MM.1S (cell line): ENCODE results near the gene MGAT4C.

Experiments used
- DNase-seq: peaks from one replicate; pipeline ENCODE4 v3.0.0-alpha.2; 2015
- H2AFZ ChIP-seq: fragments of 300-600 bp; sonication (generic); 2 replicates; pipeline ENCODE4 v1.6.0; 2016; ENCODE audit warnings: antibody characterized with exemption, low read length
- H3F3A ChIP-seq: fragments of 300-600 bp; sonication (generic); 2 replicates; pipeline ENCODE4 v1.6.1; 2016; ENCODE audit warnings: mild to moderate bottlenecking, antibody characterized with exemption, low read length, moderate library complexity, mixed read lengths; ENCODE audit not compliant: insufficient read depth
- H3K27ac ChIP-seq: fragments of 300-600 bp; sonication (generic); 2 replicates; pipeline ENCODE4 v1.5.1; 2016; ENCODE audit warnings: mild to moderate bottlenecking, low read length
- H3K27me3 ChIP-seq: fragments of 300-600 bp; sonication (generic); replicated peaks from 2 replicates; pipeline ENCODE4 v1.6.0; 2016; ENCODE audit warnings: low read length; ENCODE audit not compliant: insufficient read depth
- H3K36me3 ChIP-seq: fragments of 300-600 bp; sonication (generic); replicated peaks from 2 replicates; pipeline ENCODE4 v1.6.1; 2016; ENCODE audit warnings: mild to moderate bottlenecking, low read length, mixed read lengths; ENCODE audit not compliant: insufficient read depth
- H3K4me1 ChIP-seq: fragments of 300-600 bp; sonication (generic); 2 replicates; pipeline ENCODE4 v1.6.1; 2016; ENCODE audit warnings: low read length, mixed read lengths
- H3K4me2 ChIP-seq: fragments of 300-600 bp; sonication (generic); 2 replicates; pipeline ENCODE4 v1.6.0; 2016; ENCODE audit warnings: low read depth, low read length
- H3K4me3 ChIP-seq: fragments of 300-600 bp; sonication (generic); 2 replicates; pipeline ENCODE4 v1.5.1; 2016; ENCODE audit warnings: low read length, mixed read lengths
- H3K79me2 ChIP-seq: fragments of 300-600 bp; sonication (generic); 2 replicates; pipeline ENCODE4 v1.6.1; 2016; ENCODE audit warnings: mixed run types, low read length, mixed read lengths
- H3K9ac ChIP-seq: fragments of 300-600 bp; sonication (generic); 2 replicates; pipeline ENCODE4 v1.6.1; 2016; ENCODE audit warnings: low read length, mixed read lengths
- H3K9me2 ChIP-seq: fragments of 300-600 bp; sonication (generic); replicated peaks from 2 replicates; pipeline ENCODE4 v1.6.1; 2016; ENCODE audit warnings: mild to moderate bottlenecking, low read length, mixed read lengths; ENCODE audit not compliant: insufficient read depth
- H3K9me3 ChIP-seq: fragments of 300-600 bp; sonication (generic); replicated peaks from 2 replicates; pipeline ENCODE4 v1.6.1; 2016; ENCODE audit warnings: mild to moderate bottlenecking, low read length, mixed read lengths; ENCODE audit not compliant: insufficient read depth
- H4K20me1 ChIP-seq: fragments of 300-600 bp; sonication (generic); 2 replicates; pipeline ENCODE4 v1.6.1; 2016; ENCODE audit warnings: mild to moderate bottlenecking, low read length, moderate library complexity, mixed read lengths; ENCODE audit not compliant: insufficient read depth
- CTCF ChIP-seq: fragments of 300-600 bp; sonication (generic); IDR thresholded peaks from 2 replicates; pipeline ENCODE4 v1.5.1; 2016; ENCODE audit warnings: antibody characterized with exemption, low read length, mixed read lengths
- EZH2 ChIP-seq: fragments of 300-600 bp; sonication (generic); optimal IDR thresholded peaks from 2 replicates; pipeline ENCODE3; 2017; ENCODE audit warnings: low read depth, mild to moderate bottlenecking, antibody characterized with exemption, low read length, mixed read lengths
- EZH2phosphoT487 ChIP-seq: fragments of 300-600 bp; sonication (generic); IDR thresholded peaks from 2 replicates; pipeline ENCODE4 v1.6.1; 2018; ENCODE audit warnings: antibody characterized with exemption, low read length

MGAT4C gene

GRCh38 chr12:86196465-86196864 lies 59.7 kb downstream of the MGAT4C start:
- Histone ChIP-seq H3K4me2 (no peak overlapping the region), H4K20me1 (no peaks in the 10 kb centered on the region), H3K9me2 (no peaks in the 10 kb centered on the region), H3K4me1 (no peaks in the 10 kb centered on the region), H3K27me3 (no peaks in the 10 kb centered on the region), H3K9me3 (no peaks in the 10 kb centered on the region), H3K27ac (no peak overlapping the region), H3F3A (no peaks in the 10 kb centered on the region), H3K79me2 (no peaks in the 10 kb centered on the region), H3K4me3 (no peak overlapping the region), H2AFZ (no peak overlapping the region), H3K36me3 (no peaks in the 10 kb centered on the region), H3K9ac (no peak overlapping the region)
- no peak for DNase-seq
- TF ChIP-seq CTCF (no peak), EZH2phosphoT487 (no peak), EZH2 (no peak)

GRCh38 chr12:86194721-86195120 lies 61.5 kb downstream of the MGAT4C start:
- H3K9me2 ChIP-seq = no peaks in the 10 kb centered on the region
- no peaks in the 10 kb centered on the region for H3K27me3 ChIP-seq
- H3K4me3 ChIP-seq = no peak overlapping the region
- H3K9ac ChIP-seq = no peak overlapping the region
- no peaks in the 10 kb centered on the region for H3F3A ChIP-seq
- H3K9me3 ChIP-seq = no peaks in the 10 kb centered on the region
- TF ChIP-seq EZH2 (no peak), CTCF (no peak), EZH2phosphoT487 (no peak)
- H3K36me3 ChIP-seq = no peaks in the 10 kb centered on the region
- H3K4me2 ChIP-seq = no peak overlapping the region
- no peaks in the 10 kb centered on the region for H3K4me1 ChIP-seq
- H2AFZ ChIP-seq = no peak overlapping the region
- H4K20me1 ChIP-seq = no peaks in the 10 kb centered on the region
- no peak for DNase-seq
- H3K27ac ChIP-seq = no peak overlapping the region
- H3K79me2 ChIP-seq = no peaks in the 10 kb centered on the region

GRCh38 chr12:86193931-86194330 lies 62.3 kb downstream of the MGAT4C start:
- no peak overlapping the region for H3K4me2 ChIP-seq
- TF ChIP-seq CTCF = no peak
- TF ChIP-seq EZH2 = no peak
- no peak for TF ChIP-seq EZH2phosphoT487
- no peaks in the 10 kb centered on the region for H3K36me3 ChIP-seq
- H3K27ac ChIP-seq = no peak overlapping the region
- H3K9me3 ChIP-seq = no peaks in the 10 kb centered on the region
- H3K79me2 ChIP-seq = no peaks in the 10 kb centered on the region
- H3K9ac ChIP-seq = no peak overlapping the region
- no peaks in the 10 kb centered on the region for H3K4me1 ChIP-seq
- DNase-seq = no peak
- no peak overlapping the region for H3K4me3 ChIP-seq
- no peak overlapping the region for H2AFZ ChIP-seq
- H3K9me2 ChIP-seq = no peaks in the 10 kb centered on the region
- no peaks in the 10 kb centered on the region for H4K20me1 ChIP-seq
- no peaks in the 10 kb centered on the region for H3F3A ChIP-seq
- H3K27me3 ChIP-seq = no peaks in the 10 kb centered on the region
